ENCODE measurements around the gene ASB3.

GRCh38 chr2:53655256-53655655 is 131.5 kb downstream of the ASB3 start:
- TF ChIP-seq, protein P1, sequence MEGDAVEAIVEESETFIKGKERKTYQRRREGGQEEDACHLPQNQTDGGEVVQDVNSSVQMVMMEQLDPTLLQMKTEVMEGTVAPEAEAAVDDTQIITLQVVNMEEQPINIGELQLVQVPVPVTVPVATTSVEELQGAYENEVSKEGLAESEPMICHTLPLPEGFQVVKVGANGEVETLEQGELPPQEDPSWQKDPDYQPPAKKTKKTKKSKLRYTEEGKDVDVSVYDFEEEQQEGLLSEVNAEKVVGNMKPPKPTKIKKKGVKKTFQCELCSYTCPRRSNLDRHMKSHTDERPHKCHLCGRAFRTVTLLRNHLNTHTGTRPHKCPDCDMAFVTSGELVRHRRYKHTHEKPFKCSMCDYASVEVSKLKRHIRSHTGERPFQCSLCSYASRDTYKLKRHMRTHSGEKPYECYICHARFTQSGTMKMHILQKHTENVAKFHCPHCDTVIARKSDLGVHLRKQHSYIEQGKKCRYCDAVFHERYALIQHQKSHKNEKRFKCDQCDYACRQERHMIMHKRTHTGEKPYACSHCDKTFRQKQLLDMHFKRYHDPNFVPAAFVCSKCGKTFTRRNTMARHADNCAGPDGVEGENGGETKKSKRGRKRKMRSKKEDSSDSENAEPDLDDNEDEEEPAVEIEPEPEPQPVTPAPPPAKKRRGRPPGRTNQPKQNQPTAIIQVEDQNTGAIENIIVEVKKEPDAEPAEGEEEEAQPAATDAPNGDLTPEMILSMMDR (conservative IDR thresholded peaks at IDR 0.05; ENCODE audit: low read length), result no peak
- no peak for TF ChIP-seq EZH2phosphoT487 (IDR thresholded peaks at IDR 0.05; ENCODE audit: borderline replicate concordance)
